ENCODE measurements around the gene B9D1. TPM values are rescaled to one million over a fixed set of nuclear protein-coding genes. Genes with fewer than 3 reads are reported as not detected.

The B9D1 gene
- total and polyA plus RNA-seq, 9 of the 15 experiments (the other 6 are each of a cell fraction or from before 2014, with no cell fraction given) = 8.9 to 28.0 (median 17.9) TPM

DNA sequence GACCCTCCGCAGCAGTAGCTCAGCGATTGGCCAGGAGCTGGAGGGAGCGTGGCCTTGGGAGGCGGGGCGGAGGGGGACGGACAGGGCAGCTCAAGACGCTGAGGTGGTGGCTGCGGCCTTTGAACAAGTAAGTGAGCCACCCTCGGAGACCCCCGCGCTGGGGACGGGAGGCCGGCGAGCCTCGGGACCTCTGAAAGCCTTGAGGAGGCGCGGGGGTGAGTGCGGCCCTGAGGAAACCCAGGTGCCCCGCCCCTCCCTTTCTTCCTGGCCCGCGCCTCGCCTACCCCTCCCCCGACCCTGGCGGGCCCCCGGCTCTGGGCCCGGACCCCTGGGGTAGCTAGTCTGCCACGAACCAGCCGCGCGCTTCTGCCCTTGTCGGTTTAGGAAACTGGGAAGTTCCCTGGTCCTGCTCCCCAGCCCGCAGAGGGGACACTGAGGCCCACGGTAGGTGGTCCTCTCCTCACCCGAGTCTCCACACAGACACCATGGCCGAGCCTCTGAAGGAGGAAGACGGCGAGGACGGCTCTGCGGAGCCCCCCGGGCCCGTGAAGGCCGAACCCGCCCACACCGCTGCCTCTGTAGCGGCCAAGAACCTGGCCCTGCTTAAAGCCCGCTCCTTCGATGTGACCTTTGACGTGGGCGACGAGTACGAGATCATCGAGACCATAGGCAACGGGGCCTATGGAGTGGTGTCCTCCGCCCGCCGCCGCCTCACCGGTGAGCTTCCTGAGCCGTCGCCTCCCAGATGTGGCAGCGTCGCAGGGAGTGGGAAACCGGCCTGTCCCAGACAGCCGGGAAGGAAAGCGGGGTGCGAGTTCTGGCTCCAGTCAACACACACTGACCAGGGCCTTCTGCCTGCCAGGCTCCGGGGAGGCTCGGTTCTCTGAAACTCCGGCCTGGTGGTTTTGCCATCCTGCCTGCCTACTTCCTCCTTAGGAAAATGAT lies 16.2 kb upstream of the B9D1 start, which contains the start of gene MAPK7 (continued):
- TF ChIP-seq TCF7 (IDR thresholded peaks at IDR 0.05; ENCODE audit: borderline replicate concordance) (no peak), SP2 (IDR thresholded peaks at IDR 0.05; ENCODE audit: extremely low read depth, low read depth, low read length, poor library complexity, severe bottlenecking) (peak; percentile 32), ZNF124 (CRISPR knock-in tag; IDR thresholded peaks at IDR 0.05) (no peak), TAF1 (IDR thresholded peaks at IDR 0.05; ENCODE audit: control insufficient read depth, extremely low read depth, insufficient read depth, low read length, severe bottlenecking) (no peak), ZNF583 (CRISPR knock-in tag; IDR thresholded peaks at IDR 0.05) (no peak), TAL1 (IDR thresholded peaks at IDR 0.05) (no peak), SREBF1 (IDR thresholded peaks at IDR 0.05; ENCODE audit: borderline replicate concordance, low read depth, low read length) (no peak), NR4A1 (CRISPR knock-in tag; IDR thresholded peaks at IDR 0.05) (no peak), NR4A1 (tag; IDR thresholded peaks at IDR 0.05) (no peak), TRIM28 (IDR thresholded peaks at IDR 0.05) (no peak), TAF7 (tag; IDR thresholded peaks at IDR 0.05) (no peak), KDM2B (CRISPR knock-in tag; IDR thresholded peaks at IDR 0.05) (no peak), ZNF699 (CRISPR knock-in tag; IDR thresholded peaks at IDR 0.05; ENCODE audit: insufficient replicate concordance) (no peak), TCF3 (CRISPR knock-in tag; IDR thresholded peaks at IDR 0.05) (no peak), ZNF561 (CRISPR knock-in tag; conservative IDR thresholded peaks at IDR 0.05) (no peak)
- TF ChIP-seq, protein P1, sequence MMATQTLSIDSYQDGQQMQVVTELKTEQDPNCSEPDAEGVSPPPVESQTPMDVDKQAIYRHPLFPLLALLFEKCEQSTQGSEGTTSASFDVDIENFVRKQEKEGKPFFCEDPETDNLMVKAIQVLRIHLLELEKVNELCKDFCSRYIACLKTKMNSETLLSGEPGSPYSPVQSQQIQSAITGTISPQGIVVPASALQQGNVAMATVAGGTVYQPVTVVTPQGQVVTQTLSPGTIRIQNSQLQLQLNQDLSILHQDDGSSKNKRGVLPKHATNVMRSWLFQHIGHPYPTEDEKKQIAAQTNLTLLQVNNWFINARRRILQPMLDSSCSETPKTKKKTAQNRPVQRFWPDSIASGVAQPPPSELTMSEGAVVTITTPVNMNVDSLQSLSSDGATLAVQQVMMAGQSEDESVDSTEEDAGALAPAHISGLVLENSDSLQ (IDR thresholded peaks at IDR 0.05) = peak; percentile 65
- TF ChIP-seq, protein P2, sequence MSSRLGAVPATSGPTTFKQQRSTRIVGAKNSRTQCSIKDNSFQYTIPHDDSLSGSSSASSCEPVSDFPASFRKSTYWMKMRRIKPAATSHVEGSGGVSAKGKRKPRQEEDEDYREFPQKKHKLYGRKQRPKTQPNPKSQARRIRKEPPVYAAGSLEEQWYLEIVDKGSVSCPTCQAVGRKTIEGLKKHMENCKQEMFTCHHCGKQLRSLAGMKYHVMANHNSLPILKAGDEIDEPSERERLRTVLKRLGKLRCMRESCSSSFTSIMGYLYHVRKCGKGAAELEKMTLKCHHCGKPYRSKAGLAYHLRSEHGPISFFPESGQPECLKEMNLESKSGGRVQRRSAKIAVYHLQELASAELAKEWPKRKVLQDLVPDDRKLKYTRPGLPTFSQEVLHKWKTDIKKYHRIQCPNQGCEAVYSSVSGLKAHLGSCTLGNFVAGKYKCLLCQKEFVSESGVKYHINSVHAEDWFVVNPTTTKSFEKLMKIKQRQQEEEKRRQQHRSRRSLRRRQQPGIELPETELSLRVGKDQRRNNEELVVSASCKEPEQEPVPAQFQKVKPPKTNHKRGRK (tag; IDR thresholded peaks at IDR 0.05) = no peak
- TF ChIP-seq, protein P3, sequence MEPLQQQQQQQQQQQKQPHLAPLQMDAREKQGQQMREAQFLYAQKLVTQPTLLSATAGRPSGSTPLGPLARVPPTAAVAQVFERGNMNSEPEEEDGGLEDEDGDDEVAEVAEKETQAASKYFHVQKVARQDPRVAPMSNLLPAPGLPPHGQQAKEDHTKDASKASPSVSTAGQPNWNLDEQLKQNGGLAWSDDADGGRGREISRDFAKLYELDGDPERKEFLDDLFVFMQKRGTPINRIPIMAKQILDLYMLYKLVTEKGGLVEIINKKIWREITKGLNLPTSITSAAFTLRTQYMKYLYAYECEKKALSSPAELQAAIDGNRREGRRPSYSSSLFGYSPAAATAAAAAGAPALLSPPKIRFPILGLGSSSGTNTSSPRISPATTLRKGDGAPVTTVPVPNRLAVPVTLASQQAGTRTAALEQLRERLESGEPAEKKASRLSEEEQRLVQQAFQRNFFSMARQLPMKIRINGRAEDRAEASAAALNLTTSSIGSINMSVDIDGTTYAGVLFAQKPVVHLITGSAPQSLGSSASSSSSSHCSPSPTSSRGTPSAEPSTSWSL (CRISPR knock-in tag; IDR thresholded peaks at IDR 0.05; ENCODE audit: borderline replicate concordance) = no peak
- TF ChIP-seq, protein P4, sequence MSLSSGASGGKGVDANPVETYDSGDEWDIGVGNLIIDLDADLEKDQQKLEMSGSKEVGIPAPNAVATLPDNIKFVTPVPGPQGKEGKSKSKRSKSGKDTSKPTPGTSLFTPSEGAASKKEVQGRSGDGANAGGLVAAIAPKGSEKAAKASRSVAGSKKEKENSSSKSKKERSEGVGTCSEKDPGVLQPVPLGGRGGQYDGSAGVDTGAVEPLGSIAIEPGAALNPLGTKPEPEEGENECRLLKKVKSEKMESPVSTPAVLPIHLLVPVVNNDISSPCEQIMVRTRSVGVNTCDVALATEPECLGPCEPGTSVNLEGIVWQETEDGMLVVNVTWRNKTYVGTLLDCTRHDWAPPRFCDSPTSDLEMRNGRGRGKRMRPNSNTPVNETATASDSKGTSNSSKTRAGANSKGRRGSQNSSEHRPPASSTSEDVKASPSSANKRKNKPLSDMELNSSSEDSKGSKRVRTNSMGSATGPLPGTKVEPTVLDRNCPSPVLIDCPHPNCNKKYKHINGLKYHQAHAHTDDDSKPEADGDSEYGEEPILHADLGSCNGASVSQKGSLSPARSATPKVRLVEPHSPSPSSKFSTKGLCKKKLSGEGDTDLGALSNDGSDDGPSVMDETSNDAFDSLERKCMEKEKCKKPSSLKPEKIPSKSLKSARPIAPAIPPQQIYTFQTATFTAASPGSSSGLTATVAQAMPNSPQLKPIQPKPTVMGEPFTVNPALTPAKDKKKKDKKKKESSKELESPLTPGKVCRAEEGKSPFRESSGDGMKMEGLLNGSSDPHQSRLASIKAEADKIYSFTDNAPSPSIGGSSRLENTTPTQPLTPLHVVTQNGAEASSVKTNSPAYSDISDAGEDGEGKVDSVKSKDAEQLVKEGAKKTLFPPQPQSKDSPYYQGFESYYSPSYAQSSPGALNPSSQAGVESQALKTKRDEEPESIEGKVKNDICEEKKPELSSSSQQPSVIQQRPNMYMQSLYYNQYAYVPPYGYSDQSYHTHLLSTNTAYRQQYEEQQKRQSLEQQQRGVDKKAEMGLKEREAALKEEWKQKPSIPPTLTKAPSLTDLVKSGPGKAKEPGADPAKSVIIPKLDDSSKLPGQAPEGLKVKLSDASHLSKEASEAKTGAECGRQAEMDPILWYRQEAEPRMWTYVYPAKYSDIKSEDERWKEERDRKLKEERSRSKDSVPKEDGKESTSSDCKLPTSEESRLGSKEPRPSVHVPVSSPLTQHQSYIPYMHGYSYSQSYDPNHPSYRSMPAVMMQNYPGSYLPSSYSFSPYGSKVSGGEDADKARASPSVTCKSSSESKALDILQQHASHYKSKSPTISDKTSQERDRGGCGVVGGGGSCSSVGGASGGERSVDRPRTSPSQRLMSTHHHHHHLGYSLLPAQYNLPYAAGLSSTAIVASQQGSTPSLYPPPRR (CRISPR knock-in tag; IDR thresholded peaks at IDR 0.05; ENCODE audit: borderline replicate concordance) = no peak

Data from K562 (cell line).